Neural cell (in vitro differentiated cells): Measurements from ENCODE around the gene TOX2.

Experiments used
- EP300 ChIP-seq: fragments of 450-650 bp; conservative IDR thresholded peaks from 2 replicates; pipeline ENCODE4 v1.6.1; 2014; ENCODE audit warnings: antibody characterized with exemption, mild to moderate bottlenecking, moderate library complexity; ENCODE audit not compliant: poor library complexity, severe bottlenecking
- EZH2 ChIP-seq: fragments of 200-600, 300-800 bp; shearing (Covaris generic), sonication (generic); IDR thresholded peaks from 2 replicates; pipeline ENCODE4 v1.6.1; 2014; ENCODE audit warnings: antibody characterized with exemption, low read length, borderline replicate concordance, mild to moderate bottlenecking; ENCODE audit not compliant: insufficient read depth, poor library complexity, severe bottlenecking
- POLR2AphosphoS5 ChIP-seq: IDR thresholded peaks from 2 replicates; pipeline ENCODE4 v1.6.1; 2012
- TAF1 ChIP-seq: IDR thresholded peaks from 2 replicates; pipeline ENCODE4 v1.6.1; 2012; ENCODE audit warnings: low read depth
- TF ChIP-seq, protein P1 (sequence below): IDR thresholded peaks from 2 replicates; pipeline ENCODE4 v1.6.1; 2012; ENCODE audit warnings: borderline replicate concordance
- TF ChIP-seq, protein P2 (sequence below): fragments of 450-650 bp; IDR thresholded peaks from 2 replicates; pipeline ENCODE4 v1.5.1; 2014; ENCODE audit warnings: antibody characterized with exemption, mild to moderate bottlenecking, moderate library complexity; ENCODE audit not compliant: poor library complexity, severe bottlenecking

GRCh38 chr20:43988451-43988850, 73.8 kb downstream of the TOX2 start:
- TF ChIP-seq POLR2AphosphoS5 (no peak), EZH2 (no peak), TAF1 (no peak), EP300 (no peak)
- TF ChIP-seq, protein P1, sequence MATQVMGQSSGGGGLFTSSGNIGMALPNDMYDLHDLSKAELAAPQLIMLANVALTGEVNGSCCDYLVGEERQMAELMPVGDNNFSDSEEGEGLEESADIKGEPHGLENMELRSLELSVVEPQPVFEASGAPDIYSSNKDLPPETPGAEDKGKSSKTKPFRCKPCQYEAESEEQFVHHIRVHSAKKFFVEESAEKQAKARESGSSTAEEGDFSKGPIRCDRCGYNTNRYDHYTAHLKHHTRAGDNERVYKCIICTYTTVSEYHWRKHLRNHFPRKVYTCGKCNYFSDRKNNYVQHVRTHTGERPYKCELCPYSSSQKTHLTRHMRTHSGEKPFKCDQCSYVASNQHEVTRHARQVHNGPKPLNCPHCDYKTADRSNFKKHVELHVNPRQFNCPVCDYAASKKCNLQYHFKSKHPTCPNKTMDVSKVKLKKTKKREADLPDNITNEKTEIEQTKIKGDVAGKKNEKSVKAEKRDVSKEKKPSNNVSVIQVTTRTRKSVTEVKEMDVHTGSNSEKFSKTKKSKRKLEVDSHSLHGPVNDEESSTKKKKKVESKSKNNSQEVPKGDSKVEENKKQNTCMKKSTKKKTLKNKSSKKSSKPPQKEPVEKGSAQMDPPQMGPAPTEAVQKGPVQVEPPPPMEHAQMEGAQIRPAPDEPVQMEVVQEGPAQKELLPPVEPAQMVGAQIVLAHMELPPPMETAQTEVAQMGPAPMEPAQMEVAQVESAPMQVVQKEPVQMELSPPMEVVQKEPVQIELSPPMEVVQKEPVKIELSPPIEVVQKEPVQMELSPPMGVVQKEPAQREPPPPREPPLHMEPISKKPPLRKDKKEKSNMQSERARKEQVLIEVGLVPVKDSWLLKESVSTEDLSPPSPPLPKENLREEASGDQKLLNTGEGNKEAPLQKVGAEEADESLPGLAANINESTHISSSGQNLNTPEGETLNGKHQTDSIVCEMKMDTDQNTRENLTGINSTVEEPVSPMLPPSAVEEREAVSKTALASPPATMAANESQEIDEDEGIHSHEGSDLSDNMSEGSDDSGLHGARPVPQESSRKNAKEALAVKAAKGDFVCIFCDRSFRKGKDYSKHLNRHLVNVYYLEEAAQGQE: no peak
- TF ChIP-seq, protein P2, sequence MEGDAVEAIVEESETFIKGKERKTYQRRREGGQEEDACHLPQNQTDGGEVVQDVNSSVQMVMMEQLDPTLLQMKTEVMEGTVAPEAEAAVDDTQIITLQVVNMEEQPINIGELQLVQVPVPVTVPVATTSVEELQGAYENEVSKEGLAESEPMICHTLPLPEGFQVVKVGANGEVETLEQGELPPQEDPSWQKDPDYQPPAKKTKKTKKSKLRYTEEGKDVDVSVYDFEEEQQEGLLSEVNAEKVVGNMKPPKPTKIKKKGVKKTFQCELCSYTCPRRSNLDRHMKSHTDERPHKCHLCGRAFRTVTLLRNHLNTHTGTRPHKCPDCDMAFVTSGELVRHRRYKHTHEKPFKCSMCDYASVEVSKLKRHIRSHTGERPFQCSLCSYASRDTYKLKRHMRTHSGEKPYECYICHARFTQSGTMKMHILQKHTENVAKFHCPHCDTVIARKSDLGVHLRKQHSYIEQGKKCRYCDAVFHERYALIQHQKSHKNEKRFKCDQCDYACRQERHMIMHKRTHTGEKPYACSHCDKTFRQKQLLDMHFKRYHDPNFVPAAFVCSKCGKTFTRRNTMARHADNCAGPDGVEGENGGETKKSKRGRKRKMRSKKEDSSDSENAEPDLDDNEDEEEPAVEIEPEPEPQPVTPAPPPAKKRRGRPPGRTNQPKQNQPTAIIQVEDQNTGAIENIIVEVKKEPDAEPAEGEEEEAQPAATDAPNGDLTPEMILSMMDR: no peak
